ENCODE results near the gene QSOX2. TPM values are rescaled to one million over a fixed set of nuclear protein-coding genes. Genes with fewer than 3 reads are reported as not detected.

QSOX2 gene
- total RNA-seq, 6 experiments from 2014 or later: 20.1 to 24.9 (median 21.9) TPM

DNA sequence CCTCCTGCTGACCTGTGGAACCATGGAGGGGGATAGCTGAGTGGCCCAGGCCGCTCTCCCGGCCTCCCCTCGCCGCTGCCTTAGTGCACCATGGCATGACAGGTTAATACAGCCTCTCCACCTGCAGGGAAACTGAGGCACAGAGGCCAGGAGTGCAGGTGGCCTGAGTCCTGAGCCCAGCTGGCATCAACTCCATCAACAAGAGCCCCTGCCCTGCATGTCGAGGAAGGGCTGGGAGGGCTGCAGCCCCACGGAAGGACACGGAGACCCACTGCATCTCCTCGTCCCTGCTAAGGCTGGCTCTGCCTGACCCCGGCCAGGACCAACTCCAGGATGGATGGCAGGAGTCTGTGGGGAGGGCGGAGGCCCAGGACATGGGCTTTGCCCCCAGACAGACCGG, 31.1 kb upstream of the QSOX2 start:
- Mint-ChIP-seq H3K9me3 (peaks cover 5% of the 10 kb centered on the region; the same call in 1 of the 2 replicates), H3K27ac (no peak overlapping the region), H3K36me3 (ENCODE audit: low read depth) (no peaks in the 10 kb centered on the region), H3K4me3 (no peak overlapping the region), H3K27me3 (ENCODE audit: insufficient read depth) (peaks cover 34% of the 10 kb centered on the region), H3K4me1 (ENCODE audit: low read depth) (peaks cover 6% of the 10 kb centered on the region)
- TF ChIP-seq, protein P1, sequence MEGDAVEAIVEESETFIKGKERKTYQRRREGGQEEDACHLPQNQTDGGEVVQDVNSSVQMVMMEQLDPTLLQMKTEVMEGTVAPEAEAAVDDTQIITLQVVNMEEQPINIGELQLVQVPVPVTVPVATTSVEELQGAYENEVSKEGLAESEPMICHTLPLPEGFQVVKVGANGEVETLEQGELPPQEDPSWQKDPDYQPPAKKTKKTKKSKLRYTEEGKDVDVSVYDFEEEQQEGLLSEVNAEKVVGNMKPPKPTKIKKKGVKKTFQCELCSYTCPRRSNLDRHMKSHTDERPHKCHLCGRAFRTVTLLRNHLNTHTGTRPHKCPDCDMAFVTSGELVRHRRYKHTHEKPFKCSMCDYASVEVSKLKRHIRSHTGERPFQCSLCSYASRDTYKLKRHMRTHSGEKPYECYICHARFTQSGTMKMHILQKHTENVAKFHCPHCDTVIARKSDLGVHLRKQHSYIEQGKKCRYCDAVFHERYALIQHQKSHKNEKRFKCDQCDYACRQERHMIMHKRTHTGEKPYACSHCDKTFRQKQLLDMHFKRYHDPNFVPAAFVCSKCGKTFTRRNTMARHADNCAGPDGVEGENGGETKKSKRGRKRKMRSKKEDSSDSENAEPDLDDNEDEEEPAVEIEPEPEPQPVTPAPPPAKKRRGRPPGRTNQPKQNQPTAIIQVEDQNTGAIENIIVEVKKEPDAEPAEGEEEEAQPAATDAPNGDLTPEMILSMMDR (IDR thresholded peaks at IDR 0.05): no peak
- DNase-seq: no peak

- no peak overlapping the region for H3K4me3 Mint-ChIP-seq
- TF ChIP-seq, protein P1 (IDR thresholded peaks at IDR 0.05): no peak
- peaks cover 35% of the 10 kb centered on the region for H3K27me3 Mint-ChIP-seq (ENCODE audit: insufficient read depth)
- H3K4me1 Mint-ChIP-seq (ENCODE audit: low read depth): peaks cover 6% of the 10 kb centered on the region
- DNase-seq: no peak
- H3K9me3 Mint-ChIP-seq: peaks cover 5% of the 10 kb centered on the region; the same call in 1 of the 2 replicates
- no peak overlapping the region for H3K27ac Mint-ChIP-seq
- no peaks in the 10 kb centered on the region for H3K36me3 Mint-ChIP-seq (ENCODE audit: low read depth)
Measured at GRCh38 chr9:136275655-136276429, 30.2 kb upstream of the QSOX2 start.

DNA sequence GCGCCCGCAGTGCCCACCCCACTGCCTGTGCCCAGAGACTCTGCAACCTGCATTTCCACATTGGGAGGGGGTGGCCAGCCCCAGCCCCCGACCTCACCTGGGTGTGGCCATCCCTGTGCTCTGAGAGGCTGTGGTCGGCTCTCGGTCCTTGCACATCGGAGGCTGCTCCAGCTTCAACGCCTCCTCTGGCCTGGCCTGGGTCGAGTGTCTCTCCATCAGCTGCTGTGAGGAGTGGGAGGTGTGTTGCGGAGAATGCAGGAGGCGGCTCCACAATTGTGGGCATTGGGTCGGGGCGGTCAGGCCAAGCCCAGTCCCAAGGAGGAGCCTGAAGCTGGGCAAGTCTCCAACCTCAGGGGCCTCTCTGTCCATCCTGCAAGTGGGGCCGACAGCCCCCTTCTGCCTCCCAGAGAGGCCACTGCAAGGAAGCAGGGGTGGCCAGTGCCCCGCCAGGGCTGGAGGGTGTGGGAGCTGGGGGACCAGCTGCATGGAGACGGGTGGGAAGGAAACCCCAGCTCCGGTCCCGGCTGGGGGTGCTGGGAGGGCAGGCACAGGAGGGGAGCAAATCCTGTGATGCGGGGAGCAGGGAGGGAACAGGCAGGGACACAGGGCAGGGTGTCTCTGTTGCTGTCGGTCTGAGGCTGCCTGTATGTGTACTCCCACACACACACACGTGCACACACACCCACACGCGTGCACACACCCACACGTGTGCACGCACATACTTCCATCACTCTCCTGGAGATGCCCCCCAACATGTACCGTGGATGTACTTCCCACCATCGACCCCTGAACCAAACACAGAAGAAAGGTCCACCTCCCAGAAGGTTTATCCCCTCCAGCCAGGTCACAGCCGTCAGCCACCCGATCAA, 29.4 kb upstream of the QSOX2 start:
- Mint-ChIP-seq H3K9me3 (peaks cover 2% of the 10 kb centered on the region; the same call in 1 of the 2 replicates), H3K4me1 (ENCODE audit: low read depth) (peaks cover 6% of the 10 kb centered on the region), H3K36me3 (ENCODE audit: low read depth) (no peaks in the 10 kb centered on the region), H3K4me3 (no peak overlapping the region), H3K27ac (no peak overlapping the region), H3K27me3 (ENCODE audit: insufficient read depth) (peaks cover 35% of the 10 kb centered on the region)
- TF ChIP-seq, protein P1 (IDR thresholded peaks at IDR 0.05): no peak
- DNase-seq: no peak

GRCh38 chr9:136273921-136274785, 28.5 kb upstream of the QSOX2 start:
- TF ChIP-seq, protein P1 (IDR thresholded peaks at IDR 0.05): no peak
- Mint-ChIP-seq H3K36me3 (ENCODE audit: low read depth) (no peaks in the 10 kb centered on the region), H3K4me3 (no peak overlapping the region), H3K4me1 (ENCODE audit: low read depth) (peaks cover 6% of the 10 kb centered on the region), H3K27ac (no peak overlapping the region), H3K9me3 (no peaks in the 10 kb centered on the region), H3K27me3 (ENCODE audit: insufficient read depth) (peaks cover 34% of the 10 kb centered on the region)
- no peak for DNase-seq

- peaks cover 32% of the 10 kb centered on the region for H3K27me3 Mint-ChIP-seq (ENCODE audit: insufficient read depth)
- DNase-seq: peak; percentile 39
- H3K27ac Mint-ChIP-seq: no peak overlapping the region
- TF ChIP-seq, protein P1 (IDR thresholded peaks at IDR 0.05): no peak
- peak overlapping the region; percentile 31 for H3K4me3 Mint-ChIP-seq
- no peaks in the 10 kb centered on the region for H3K36me3 Mint-ChIP-seq (ENCODE audit: low read depth)
- no peaks in the 10 kb centered on the region for H3K9me3 Mint-ChIP-seq
- H3K4me1 Mint-ChIP-seq (ENCODE audit: low read depth): peaks cover 6% of the 10 kb centered on the region
Measured at GRCh38 chr9:136273244-136273865, 27.7 kb upstream of the QSOX2 start.

All from HFFc6 (cell line).